Smooth muscle cell of the brain vasculature (primary cell): ENCODE measurements around the gene PHKG2.

ENCODE experiments used
- DNase-seq: peaks from one replicate; pipeline ENCODE4 v3.0.0-alpha.2; 2012; ENCODE audit warnings: low read depth, low spot score

The PHKG2 gene

GRCh38 chr16:30728321-30728720 is 19.9 kb upstream of the PHKG2 start:
- no peak for DNase-seq

- no peak for DNase-seq
Measured at GRCh38 chr16:30728899-30729672, 19.1 kb upstream of the PHKG2 start.

- DNase-seq = no peak
Measured at GRCh38 chr16:30731411-30731810, 16.8 kb upstream of the PHKG2 start.

GRCh38 chr16:30736995-30737793 is 11.0 kb upstream of the PHKG2 start:
- no peak for DNase-seq

- DNase-seq = no peak
Measured at GRCh38 chr16:30737794-30738648, 10.2 kb upstream of the PHKG2 start.

GRCh38 chr16:30738984-30739951 is 9.0 kb upstream of the PHKG2 start:
- no peak for DNase-seq

GRCh38 chr16:30740364-30741251 is 7.6 kb upstream of the PHKG2 start:
- no peak for DNase-seq

GRCh38 chr16:30741461-30741914 is 6.7 kb upstream of the PHKG2 start:
- no peak for DNase-seq

GRCh38 chr16:30743716-30744115 is 4.5 kb upstream of the PHKG2 start:
- no peak for DNase-seq

- no peak for DNase-seq
Measured at GRCh38 chr16:30744183-30744582, 4.0 kb upstream of the PHKG2 start.

GRCh38 chr16:30745082-30745481 is 3.1 kb upstream of the PHKG2 start:
- DNase-seq = no peak

- DNase-seq = no peak
Measured at GRCh38 chr16:30746638-30747175, 1.5 kb upstream of the PHKG2 start.

- no peak for DNase-seq
Measured at GRCh38 chr16:30747331-30747730, 894 bp upstream of the PHKG2 start.

GRCh38 chr16:30748634-30749445 is 615 bp downstream of the PHKG2 start:
- DNase-seq = no peak

- DNase-seq = no peak
Measured at GRCh38 chr16:30750201-30750600, 2.0 kb downstream of the PHKG2 start.

GRCh38 chr16:30750876-30751465 is 2.7 kb downstream of the PHKG2 start:
- DNase-seq = no peak

- no peak for DNase-seq
Measured at GRCh38 chr16:30753596-30753995, 5.4 kb downstream of the PHKG2 start.
